Measurements from ENCODE around the gene KAT6B. TPM values are rescaled to one million over a fixed set of nuclear protein-coding genes. Genes with fewer than 3 reads are reported as not detected.

The KAT6B gene
- total and polyA plus RNA-seq, 10 of the 15 experiments (the other 5 are each of a cell fraction or from before 2014, with no cell fraction given) = 2.7 to 22.6 (median 15.7) TPM

DNA sequence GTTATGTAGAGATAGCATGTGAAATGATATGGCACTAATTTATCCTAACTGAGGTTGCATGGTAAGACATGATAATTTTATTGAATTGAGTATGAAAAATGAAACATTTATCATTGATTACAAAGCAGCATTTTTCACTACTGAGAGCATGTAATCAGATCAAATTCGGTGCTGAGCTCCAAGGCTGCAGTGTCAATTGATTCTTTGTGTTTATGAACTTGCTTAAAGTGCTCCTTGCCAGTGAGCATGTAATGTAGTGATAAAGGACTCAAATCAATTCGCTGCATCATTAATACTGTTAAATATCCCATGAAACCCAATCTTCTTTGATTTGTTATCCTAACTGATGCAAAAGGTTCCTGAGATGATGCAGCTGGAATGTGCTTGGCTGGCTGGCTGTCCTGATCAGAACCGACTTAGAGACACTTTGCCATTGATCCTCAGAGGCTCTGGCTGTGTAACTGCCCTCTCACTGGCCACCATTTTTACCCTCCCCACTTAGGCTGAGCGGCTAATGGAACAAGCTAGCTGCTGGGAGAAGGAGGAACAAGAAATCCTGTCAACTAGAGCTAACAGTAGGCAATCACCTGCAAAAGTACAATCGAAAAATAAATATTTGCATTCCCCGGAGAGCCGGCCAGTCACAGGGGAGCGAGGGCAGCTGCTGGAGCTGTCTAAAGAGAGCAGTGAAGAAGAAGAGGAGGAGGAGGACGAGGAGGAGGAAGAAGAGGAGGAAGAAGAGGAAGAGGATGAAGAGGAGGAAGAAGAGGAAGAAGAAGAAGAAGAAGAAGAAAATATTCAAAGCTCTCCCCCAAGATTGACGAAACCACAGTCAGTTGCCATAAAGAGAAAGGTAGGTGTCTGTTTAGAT lies 195.2 kb downstream of the KAT6B start:
- Histone ChIP-seq H3K79me2 (ENCODE audit: control insufficient read depth, insufficient read depth, low read length) (no peaks in the 10 kb centered on the region), H3K9me3 (replicated peaks; ENCODE audit: control insufficient read depth, insufficient read depth, low read length) (no peaks in the 10 kb centered on the region), H3K4me3 (no peak overlapping the region), H2AFZ (ENCODE audit: control insufficient read depth, low read depth, low read length) (no peak overlapping the region), H3K27ac (ENCODE audit: control insufficient read depth, insufficient read depth) (no peak overlapping the region), H3K4me1 (ENCODE audit: control insufficient read depth, insufficient read depth, low read length) (peaks cover 10% of the 10 kb centered on the region), H3K9ac (ENCODE audit: control insufficient read depth, insufficient read depth, low read length) (no peak overlapping the region), H3K4me2 (ENCODE audit: control insufficient read depth, insufficient read depth) (no peak overlapping the region), H4K20me1 (ENCODE audit: control insufficient read depth, insufficient read depth) (no peaks in the 10 kb centered on the region), H3K27me3 (replicated peaks in 1 of 2; ENCODE audit: control insufficient read depth in 2 of 2, insufficient read depth in 2 of 2, low read length in 1 of 2) (no peaks in the 10 kb centered on the region), H3K36me3 (ENCODE audit: control insufficient read depth in 2 of 2, insufficient read depth in 2 of 2, low read length in 1 of 2) (peaks cover 11 to 23% of the 10 kb centered on the region in 2 experiments)
- intact Hi-C loops (cut with micrococcal nuclease; ENCODE audit: unreplicated experiment) = loop anchor here (1.0 to 10.0 kb wide), 2 partner anchors 597 to 755 kb away; no protein-coding TSS in a partner anchor
- RAD21 ChIA-PET (ENCODE audit: unreplicated experiment) = interaction anchor here (0.6 to 7.0 kb wide), 20 partner anchors 13 to 778 kb away, joined by 3 to 60 read pairs (median 4); no protein-coding TSS in a partner anchor
- ATAC-seq = no peak
- no peak for FAIRE-seq
- 61% methylated on average over 10 of the region's 10 CpGs for WGBS (ENCODE audit: insufficient coverage, insufficient replicate concordance, low lambda C conversion rate, missing lambda C conversion rate)
- DNase-seq (ENCODE audit: low read depth, low spot score) = no peak
- no peak for TF ChIP-seq RFX5 (IDR thresholded peaks at IDR 0.05; ENCODE audit: low read depth, low read length)
- TF ChIP-seq EGR1 (IDR thresholded peaks at IDR 0.05; ENCODE audit: borderline replicate concordance in 1 of 2, low read depth in 2 of 2, low read length in 2 of 2) = no peak
- TF ChIP-seq, protein P1, sequence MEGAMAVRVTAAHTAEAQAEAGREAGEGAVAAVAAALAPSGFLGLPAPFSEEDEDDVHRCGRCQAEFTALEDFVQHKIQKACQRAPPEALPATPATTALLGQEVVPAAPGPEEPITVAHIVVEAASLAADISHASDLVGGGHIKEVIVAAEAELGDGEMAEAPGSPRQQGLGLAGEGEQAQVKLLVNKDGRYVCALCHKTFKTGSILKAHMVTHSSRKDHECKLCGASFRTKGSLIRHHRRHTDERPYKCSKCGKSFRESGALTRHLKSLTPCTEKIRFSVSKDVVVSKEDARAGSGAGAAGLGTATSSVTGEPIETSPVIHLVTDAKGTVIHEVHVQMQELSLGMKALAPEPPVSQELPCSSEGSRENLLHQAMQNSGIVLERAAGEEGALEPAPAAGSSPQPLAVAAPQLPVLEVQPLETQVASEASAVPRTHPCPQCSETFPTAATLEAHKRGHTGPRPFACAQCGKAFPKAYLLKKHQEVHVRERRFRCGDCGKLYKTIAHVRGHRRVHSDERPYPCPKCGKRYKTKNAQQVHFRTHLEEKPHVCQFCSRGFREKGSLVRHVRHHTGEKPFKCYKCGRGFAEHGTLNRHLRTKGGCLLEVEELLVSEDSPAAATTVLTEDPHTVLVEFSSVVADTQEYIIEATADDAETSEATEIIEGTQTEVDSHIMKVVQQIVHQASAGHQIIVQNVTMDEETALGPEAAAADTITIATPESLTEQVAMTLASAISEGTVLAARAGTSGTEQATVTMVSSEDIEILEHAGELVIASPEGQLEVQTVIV (IDR thresholded peaks at IDR 0.05; ENCODE audit: borderline replicate concordance, partially characterized antibody) = no peak
- TF ChIP-seq SREBF2 (IDR thresholded peaks at IDR 0.05; ENCODE audit: low read length) = no peak
- TF ChIP-seq, protein P2, sequence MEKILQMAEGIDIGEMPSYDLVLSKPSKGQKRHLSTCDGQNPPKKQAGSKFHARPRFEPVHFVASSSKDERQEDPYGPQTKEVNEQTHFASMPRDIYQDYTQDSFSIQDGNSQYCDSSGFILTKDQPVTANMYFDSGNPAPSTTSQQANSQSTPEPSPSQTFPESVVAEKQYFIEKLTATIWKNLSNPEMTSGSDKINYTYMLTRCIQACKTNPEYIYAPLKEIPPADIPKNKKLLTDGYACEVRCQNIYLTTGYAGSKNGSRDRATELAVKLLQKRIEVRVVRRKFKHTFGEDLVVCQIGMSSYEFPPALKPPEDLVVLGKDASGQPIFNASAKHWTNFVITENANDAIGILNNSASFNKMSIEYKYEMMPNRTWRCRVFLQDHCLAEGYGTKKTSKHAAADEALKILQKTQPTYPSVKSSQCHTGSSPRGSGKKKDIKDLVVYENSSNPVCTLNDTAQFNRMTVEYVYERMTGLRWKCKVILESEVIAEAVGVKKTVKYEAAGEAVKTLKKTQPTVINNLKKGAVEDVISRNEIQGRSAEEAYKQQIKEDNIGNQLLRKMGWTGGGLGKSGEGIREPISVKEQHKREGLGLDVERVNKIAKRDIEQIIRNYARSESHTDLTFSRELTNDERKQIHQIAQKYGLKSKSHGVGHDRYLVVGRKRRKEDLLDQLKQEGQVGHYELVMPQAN (conservative IDR thresholded peaks at IDR 0.05) = no peak
- TF ChIP-seq STAT3 (IDR thresholded peaks at IDR 0.05; ENCODE audit: low read depth, low read length) = no peak
- TF ChIP-seq BACH1 (IDR thresholded peaks at IDR 0.05; ENCODE audit: borderline replicate concordance) = no peak
- no peak for TF ChIP-seq ZNF384 (IDR thresholded peaks at IDR 0.05; ENCODE audit: borderline replicate concordance, low read depth, low read length)
- TF ChIP-seq, protein P3, sequence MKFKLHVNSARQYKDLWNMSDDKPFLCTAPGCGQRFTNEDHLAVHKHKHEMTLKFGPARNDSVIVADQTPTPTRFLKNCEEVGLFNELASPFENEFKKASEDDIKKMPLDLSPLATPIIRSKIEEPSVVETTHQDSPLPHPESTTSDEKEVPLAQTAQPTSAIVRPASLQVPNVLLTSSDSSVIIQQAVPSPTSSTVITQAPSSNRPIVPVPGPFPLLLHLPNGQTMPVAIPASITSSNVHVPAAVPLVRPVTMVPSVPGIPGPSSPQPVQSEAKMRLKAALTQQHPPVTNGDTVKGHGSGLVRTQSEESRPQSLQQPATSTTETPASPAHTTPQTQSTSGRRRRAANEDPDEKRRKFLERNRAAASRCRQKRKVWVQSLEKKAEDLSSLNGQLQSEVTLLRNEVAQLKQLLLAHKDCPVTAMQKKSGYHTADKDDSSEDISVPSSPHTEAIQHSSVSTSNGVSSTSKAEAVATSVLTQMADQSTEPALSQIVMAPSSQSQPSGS (IDR thresholded peaks at IDR 0.05; ENCODE audit: low read length) = no peak
- no peak for TF ChIP-seq NFYA (IDR thresholded peaks at IDR 0.05; ENCODE audit: borderline replicate concordance, low read depth, low read length)
- POLR2A ChIA-PET = interaction anchor here (1.0 to 1.1 kb wide), 2 partner anchors 162 to 334 kb away, joined by 3 to 4 read pairs; no protein-coding TSS in a partner anchor
- BruUV-seq (replicated peaks) = no TSS peak
- CTCF ChIA-PET = interaction anchor here (0.5 to 7.4 kb wide), 29 partner anchors 9 to 778 kb away, joined by 3 to 71 read pairs (median 4); partner anchors contain the start of gene COMTD1
- in situ Hi-C loops (cut with MboI) = loop anchor here (5.0 kb wide), 2 partner anchors 284 to 754 kb away; no protein-coding TSS in a partner anchor
- SMC1A ChIA-PET (ENCODE audit: uncharacterized antibody, unreplicated experiment) = interaction anchor here (0.6 to 28.8 kb wide), 31 partner anchors 11 to 873 kb away, joined by 3 to 553 read pairs (median 6); a partner anchor contains a TSS
